ENCODE measurements around the gene LRRC1. TPM values are rescaled to one million over a fixed set of nuclear protein-coding genes. Genes with fewer than 3 reads are reported as not detected.

Gene LRRC1
- total and polyA plus RNA-seq, 2 of the 13 experiments (the other 11 are each of a cell fraction or from before 2014, with no cell fraction given): 15.6 to 27.7 TPM

DNA sequence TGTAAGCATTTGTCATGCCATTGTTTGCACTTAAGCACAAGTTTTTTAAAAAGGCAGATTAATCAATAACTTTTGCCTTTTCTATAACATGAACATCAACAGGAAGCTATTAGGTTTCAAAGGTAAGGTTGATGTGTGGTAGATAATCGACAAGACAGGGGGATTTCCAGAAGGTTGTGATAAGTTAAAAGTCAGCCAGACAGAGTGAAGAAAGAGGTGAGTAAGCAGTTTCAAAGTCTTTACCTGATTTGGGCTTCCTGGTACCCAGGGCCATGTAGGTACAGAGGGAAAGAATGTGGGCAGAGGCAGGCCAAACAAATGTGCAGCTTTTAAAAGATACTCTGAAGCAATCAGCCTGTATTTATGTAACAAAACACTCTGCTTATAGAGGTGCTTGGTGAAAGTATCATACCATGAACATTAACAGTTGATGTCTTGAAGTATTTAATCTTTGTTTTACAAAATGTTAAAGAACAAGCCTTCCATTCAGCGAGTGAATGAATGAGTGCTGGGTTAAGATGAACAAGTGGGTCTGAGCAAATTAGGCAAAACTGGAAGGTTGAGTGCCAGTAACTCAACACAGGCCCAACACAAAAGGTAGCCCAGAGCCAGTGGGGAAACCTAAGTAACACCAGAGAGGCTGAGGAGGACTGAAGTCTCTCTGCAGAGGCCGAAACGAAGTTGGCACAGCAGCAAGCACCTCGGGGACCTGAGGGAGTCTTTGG, 60.2 kb downstream of the LRRC1 start (continued):
- TF ChIP-seq, protein P1, sequence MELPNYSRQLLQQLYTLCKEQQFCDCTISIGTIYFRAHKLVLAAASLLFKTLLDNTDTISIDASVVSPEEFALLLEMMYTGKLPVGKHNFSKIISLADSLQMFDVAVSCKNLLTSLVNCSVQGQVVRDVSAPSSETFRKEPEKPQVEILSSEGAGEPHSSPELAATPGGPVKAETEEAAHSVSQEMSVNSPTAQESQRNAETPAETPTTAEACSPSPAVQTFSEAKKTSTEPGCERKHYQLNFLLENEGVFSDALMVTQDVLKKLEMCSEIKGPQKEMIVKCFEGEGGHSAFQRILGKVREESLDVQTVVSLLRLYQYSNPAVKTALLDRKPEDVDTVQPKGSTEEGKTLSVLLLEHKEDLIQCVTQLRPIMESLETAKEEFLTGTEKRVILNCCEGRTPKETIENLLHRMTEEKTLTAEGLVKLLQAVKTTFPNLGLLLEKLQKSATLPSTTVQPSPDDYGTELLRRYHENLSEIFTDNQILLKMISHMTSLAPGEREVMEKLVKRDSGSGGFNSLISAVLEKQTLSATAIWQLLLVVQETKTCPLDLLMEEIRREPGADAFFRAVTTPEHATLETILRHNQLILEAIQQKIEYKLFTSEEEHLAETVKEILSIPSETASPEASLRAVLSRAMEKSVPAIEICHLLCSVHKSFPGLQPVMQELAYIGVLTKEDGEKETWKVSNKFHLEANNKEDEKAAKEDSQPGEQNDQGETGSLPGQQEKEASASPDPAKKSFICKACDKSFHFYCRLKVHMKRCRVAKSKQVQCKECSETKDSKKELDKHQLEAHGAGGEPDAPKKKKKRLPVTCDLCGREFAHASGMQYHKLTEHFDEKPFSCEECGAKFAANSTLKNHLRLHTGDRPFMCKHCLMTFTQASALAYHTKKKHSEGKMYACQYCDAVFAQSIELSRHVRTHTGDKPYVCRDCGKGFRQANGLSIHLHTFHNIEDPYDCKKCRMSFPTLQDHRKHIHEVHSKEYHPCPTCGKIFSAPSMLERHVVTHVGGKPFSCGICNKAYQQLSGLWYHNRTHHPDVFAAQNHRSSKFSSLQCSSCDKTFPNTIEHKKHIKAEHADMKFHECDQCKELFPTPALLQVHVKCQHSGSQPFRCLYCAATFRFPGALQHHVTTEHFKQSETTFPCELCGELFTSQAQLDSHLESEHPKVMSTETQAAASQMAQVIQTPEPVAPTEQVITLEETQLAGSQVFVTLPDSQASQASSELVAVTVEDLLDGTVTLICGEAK (IDR thresholded peaks at IDR 0.05): no peak
- TF ChIP-seq, protein P1 (CRISPR knock-in tag; IDR thresholded peaks at IDR 0.05): 0 out of 2 replicates have a peak, but pooled peaks have one; percentile 22
- TF ChIP-seq ZNF136 (CRISPR knock-in tag; IDR thresholded peaks at IDR 0.05; ENCODE audit: low read depth) (0 out of 2 replicates have a peak, but pooled peaks have one; percentile 50), RXRB (CRISPR knock-in tag; IDR thresholded peaks at IDR 0.05; ENCODE audit: borderline replicate concordance) (peak; percentile 77), ZNF792 (CRISPR knock-in tag; IDR thresholded peaks at IDR 0.05) (peak; percentile 49; the same call in 1 of the 2 replicates), AKNA (CRISPR knock-in tag; IDR thresholded peaks at IDR 0.05; ENCODE audit: borderline replicate concordance) (no peak), ZNF577 (CRISPR knock-in tag; IDR thresholded peaks at IDR 0.05; ENCODE audit: borderline replicate concordance, low read depth) (no peak), BRD4 (CRISPR knock-in tag; IDR thresholded peaks at IDR 0.05) (no peak), GZF1 (CRISPR knock-in tag; IDR thresholded peaks at IDR 0.05) (no peak), SP2 (CRISPR knock-in tag; IDR thresholded peaks at IDR 0.05) (no peak), ZNF703 (CRISPR knock-in tag; IDR thresholded peaks at IDR 0.05; ENCODE audit: borderline replicate concordance) (no peak), ZNF451 (CRISPR knock-in tag; IDR thresholded peaks at IDR 0.05) (no peak)

Data from HepG2 (cell line).